IMR-90 (cell line): ENCODE results near the gene COPS7B. TPM values are rescaled to one million over a fixed set of nuclear protein-coding genes. Genes with fewer than 3 reads are reported as not detected.

Experiments
- ATAC-seq: fragments of 200-7000 bp; cut with Tn5 transposase; 2 replicates; pipeline ENCODE4 v1.9.1; 2020; ENCODE audit warnings: low read depth, mild to moderate bottlenecking, moderate library complexity
- BruUV-seq: library from RNA; stranded (reverse); fragments of 400-500 nt; replicated peaks from 2 replicates; lab custom pipeline; 2021; lab: Mats Ljungman, UMichigan
- CTCF ChIA-PET: fragments of 300-600 bp; formaldehyde crosslinking; extraction: SDS; loops from one replicate; lab custom pipeline; 2021; ENCODE audit warnings: antibody characterized with exemption; lab: Yijun Ruan, JAX
- POLR2A ChIA-PET: fragments of 300-600 bp; sonication (Branson Sonifier 250); formaldehyde crosslinking; loops from one replicate; lab custom pipeline; 2022; ENCODE audit warnings: antibody characterized with exemption; ENCODE audit not compliant: unreplicated experiment; lab: Charles Lee
- DNase-seq: peaks from one replicate; pipeline ENCODE4 v3.0.0; 2013
- H2AFZ ChIP-seq: replicated peaks from 2 replicates; pipeline ENCODE3; 2013; ENCODE audit warnings: low read length, mild to moderate bottlenecking; ENCODE audit not compliant: poor library complexity
- H2AK5ac ChIP-seq: 2 replicates; pipeline ENCODE4 v1.6.1; 2013; ENCODE audit warnings: low read depth, low read length, inconsistent platforms
- H2AK9ac ChIP-seq: replicated peaks from 2 replicates; pipeline ENCODE3; 2013; ENCODE audit warnings: mild to moderate bottlenecking, low read depth, low read length, moderate library complexity; ENCODE audit not compliant: poor library complexity
- H2BK120ac ChIP-seq: 2 replicates; pipeline ENCODE4 v1.6.1; 2013; ENCODE audit warnings: low read depth, low read length, inconsistent platforms
- H2BK15ac ChIP-seq: 3 replicates; pipeline ENCODE4 v1.6.1; 2013; ENCODE audit warnings: low read depth, low read length, inconsistent platforms
- H2BK20ac ChIP-seq: 2 replicates; pipeline ENCODE4 v1.6.1; 2013; ENCODE audit warnings: low read depth, mild to moderate bottlenecking, inconsistent platforms, low read length, moderate library complexity
- H2BK5ac ChIP-seq: 2 replicates; pipeline ENCODE4 v1.6.1; 2013; ENCODE audit warnings: mild to moderate bottlenecking, low read depth, low read length, inconsistent platforms; ENCODE audit not compliant: poor library complexity, severe bottlenecking
- H3K14ac ChIP-seq: replicated peaks from 2 replicates; pipeline ENCODE4 v1.6.1; 2013; ENCODE audit warnings: low read depth, low read length, inconsistent platforms
- H3K18ac ChIP-seq: 2 replicates; pipeline ENCODE4 v1.6.1; 2013; ENCODE audit warnings: low read depth, low read length, control low read depth
- H3K23ac ChIP-seq: 2 replicates; pipeline ENCODE4 v1.6.1; 2013; ENCODE audit warnings: low read depth, low read length, inconsistent platforms
- H3K27ac ChIP-seq: 2 replicates; pipeline ENCODE4 v1.5.1; 2013; ENCODE audit warnings: mild to moderate bottlenecking, control low read depth, low read length; ENCODE audit not compliant: insufficient read depth
- H3K27me3 ChIP-seq: 2 replicates; pipeline ENCODE4 v1.6.1; 2013; ENCODE audit warnings: low read length; ENCODE audit not compliant: control insufficient read depth, insufficient read depth
- H3K36me3 ChIP-seq: 2 replicates; pipeline ENCODE4 v1.6.1; 2013; ENCODE audit warnings: low read length, mixed read lengths; ENCODE audit not compliant: control insufficient read depth, insufficient read depth
- H3K4ac ChIP-seq: 2 replicates; pipeline ENCODE4 v1.6.1; 2013; ENCODE audit warnings: low read depth, low read length, inconsistent platforms
- H3K4me1 ChIP-seq: 2 replicates; pipeline ENCODE4 v1.6.1; 2013; ENCODE audit warnings: low read length, mixed read lengths; ENCODE audit not compliant: control insufficient read depth, insufficient read depth
- H3K4me2 ChIP-seq: 2 replicates; pipeline ENCODE4 v1.6.1; 2013; ENCODE audit warnings: low read depth, mild to moderate bottlenecking, control low read depth, low read length, moderate library complexity
- H3K4me3 ChIP-seq: 2 replicates; pipeline ENCODE4 v1.5.1; 2013; ENCODE audit warnings: low read depth, mild to moderate bottlenecking, control low read depth, low read length, moderate library complexity; ENCODE audit not compliant: insufficient read depth
- H3K56ac ChIP-seq: 2 replicates; pipeline ENCODE4 v1.6.1; 2013; ENCODE audit warnings: low read length, inconsistent platforms; ENCODE audit not compliant: insufficient read depth; ENCODE audit errors: extremely low read depth
- H3K79me1 ChIP-seq, 2 experiments: 2 replicates each; pipeline ENCODE4 v1.6.1; 2013; ENCODE audit warnings: low read length in 2 of 2, inconsistent platforms in 1 of 2, low read depth in 1 of 2
- H3K9ac ChIP-seq: 2 replicates; pipeline ENCODE4 v1.6.1; 2013; ENCODE audit warnings: low read depth, low read length, control low read depth
- H3K9me1 ChIP-seq: 2 replicates; pipeline ENCODE4 v1.6.1; 2013; ENCODE audit warnings: low read length, inconsistent platforms; ENCODE audit not compliant: insufficient read depth
- H3K9me3 ChIP-seq: 2 replicates; pipeline ENCODE4 v1.6.1; 2013; ENCODE audit warnings: low read length; ENCODE audit not compliant: control insufficient read depth, insufficient read depth
- H4K20me1 ChIP-seq: 2 replicates; pipeline ENCODE4 v1.6.1; 2013; ENCODE audit warnings: low read length, inconsistent platforms; ENCODE audit not compliant: insufficient read depth
- H4K5ac ChIP-seq: 2 replicates; pipeline ENCODE4 v1.6.1; 2013; ENCODE audit warnings: mild to moderate bottlenecking, low read depth, low read length, control low read depth
- H4K8ac ChIP-seq, 2 experiments: 2 replicates each; pipeline ENCODE4 v1.6.1; 2013; ENCODE audit warnings: low read depth in 2 of 2, low read length in 2 of 2, control low read depth in 1 of 2, inconsistent platforms in 1 of 2
- H4K91ac ChIP-seq: 2 replicates; pipeline ENCODE4 v1.6.1; 2013; ENCODE audit warnings: low read depth, low read length, inconsistent platforms; ENCODE audit not compliant: insufficient read depth
- MAFK ChIP-seq: IDR thresholded peaks from 2 replicates; pipeline ENCODE4 v1.6.1; 2012; ENCODE audit warnings: low read depth, low read length, improper control_type of control experiment
- MXI1 ChIP-seq: IDR thresholded peaks from 2 replicates; pipeline ENCODE4 v1.6.1; 2012; ENCODE audit warnings: low read depth, mild to moderate bottlenecking, low read length, moderate library complexity, borderline replicate concordance
- WGBS, 2 experiments: methylation state at CpG; one replicate each; pipeline versions ENCODE4 v1.1.5 to v1.1.7; 2013; ENCODE audit warnings: missing lambda C conversion rate in 2 of 2; ENCODE audit not compliant: insufficient read length in 1 of 2; ENCODE audit errors: extremely low coverage in 2 of 2; 5-methylcytosine and 5-hydroxymethylcytosine counted together
- dilution Hi-C: fragments of 300-500 bp; cut with HindIII; formaldehyde crosslinking; loops from one replicate; pipeline ENCODE4 v1.14.3; 2018; ENCODE audit warnings: low sequenced_read_pairs; ENCODE audit not compliant: unreplicated experiment
- in situ Hi-C: fragments of 300-500 bp; cut with MboI; formaldehyde crosslinking; loops from 3 replicates; pipeline ENCODE4 v1.14.3; 2019; ENCODE audit warnings: low sequenced_read_pairs, inconsistent platforms, mixed read lengths
- intact Hi-C: fragments of 100-400 bp; cut with micrococcal nuclease; formaldehyde crosslinking; loops from 2 replicates; pipeline ENCODE4 v1.10.0; 2022
- polyA plus RNA-seq, 3 experiments: library from polyadenylated mRNA; depleted of rRNA; stranded (reverse); fragments of >200 nt; gene quantifications; 2 replicates each; pipeline ENCODE4 v1.2.3, GENCODE V29; 2012; ENCODE audit warnings: low replicate concordance in 1 of 3
- total RNA-seq: library from RNA; depleted of rRNA; stranded (reverse); fragments of >200 nt; gene quantifications from 2 replicates; pipeline ENCODE4 v1.2.3, GENCODE V29; 2012

Gene COPS7B
- total and polyA plus RNA-seq, 2 of the 4 experiments (the other 2 are of a cell fraction) = 23.1 to 54.1 TPM

DNA sequence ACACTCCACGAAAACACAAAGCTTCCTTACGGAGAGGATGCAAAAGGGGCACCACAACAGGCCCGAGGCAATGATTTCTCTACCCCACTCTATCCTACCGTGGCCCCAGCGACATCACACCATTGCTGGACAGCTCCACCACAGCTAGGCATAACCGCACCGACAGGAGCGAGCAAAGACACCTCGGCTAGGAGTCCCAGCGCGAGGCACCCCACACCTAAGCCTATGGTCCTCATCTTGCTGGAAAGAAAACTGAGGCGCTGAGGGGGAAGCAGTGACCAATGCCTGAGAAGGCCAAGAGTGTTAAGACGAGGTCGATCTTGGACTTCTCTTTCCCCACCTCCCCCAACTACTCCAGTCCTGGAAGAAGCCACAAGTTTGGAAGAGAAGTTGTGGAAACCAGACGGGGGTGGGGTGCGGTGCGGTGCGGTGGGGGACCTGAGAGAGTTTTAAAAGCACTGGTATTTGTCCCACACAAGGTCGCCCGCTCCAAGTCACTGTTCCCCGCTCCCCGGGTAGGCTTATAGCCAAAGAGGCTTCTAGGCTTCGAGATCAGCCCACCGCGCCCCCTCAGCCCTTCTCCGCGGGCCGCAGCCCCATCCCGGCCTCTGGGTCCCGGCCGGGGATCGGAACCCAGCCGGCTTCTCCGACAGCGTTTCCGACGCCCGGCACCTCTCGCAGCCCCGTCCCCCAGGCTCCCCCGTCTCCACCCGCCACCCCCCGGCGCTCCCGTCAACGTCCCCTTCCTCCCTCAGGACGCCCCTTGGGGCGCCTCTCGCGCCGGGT is 5.9 kb upstream of the COPS7B start:
- ATAC-seq = no peak; the same call in 1 of the 2 replicates

More for the DNA sequence above, 5.9 kb upstream of the COPS7B start:
- no peak overlapping the region for H2AK5ac ChIP-seq
- CTCF ChIA-PET = interaction anchor here (1.0 kb wide), 1 partner anchor 66 kb away, joined by 5 read pairs; no protein-coding TSS in a partner anchor
- peaks cover 5% of the 10 kb centered on the region; the same call in 1 of the 2 replicates for H3K4me1 ChIP-seq
- no peak overlapping the region for H3K14ac ChIP-seq
- no peak overlapping the region for H2BK20ac ChIP-seq
- no peak overlapping the region for H2BK15ac ChIP-seq
- H4K5ac ChIP-seq = no peak overlapping the region
- in situ Hi-C loops (loop anchor here (5.0 kb wide), 1 partner anchor 168 kb away; no protein-coding TSS in a partner anchor), dilution Hi-C loops (no loop called here), intact Hi-C loops (loop anchor here (2.0 to 10.0 kb wide), 3 partner anchors 64 to 168 kb away; no protein-coding TSS in a partner anchor)
- H2AK9ac ChIP-seq = no peak overlapping the region
- H3K4ac ChIP-seq = no peak overlapping the region
- H3K4me2 ChIP-seq = peak overlapping the region; percentile 100
- no peak overlapping the region for H3K27ac ChIP-seq
- H2AFZ ChIP-seq = peak overlapping the region; percentile 98
- no peak overlapping the region for H2BK120ac ChIP-seq
- H3K9ac ChIP-seq = no peak overlapping the region; the same call in 1 of the 2 replicates
- H2BK5ac ChIP-seq = no peak overlapping the region
- peaks cover 22 to 25% of the 10 kb centered on the region in 2 experiments; a peak in 3 of 4 replicates for H3K79me1 ChIP-seq
- H3K36me3 ChIP-seq = no peaks in the 10 kb centered on the region
- H3K27me3 ChIP-seq = no peaks in the 10 kb centered on the region
- POLR2A ChIA-PET = no interaction called here
- H4K8ac ChIP-seq = no peak overlapping the region
- WGBS, 2 experiments = 0% methylated on average over 16 of the region's 51 CpGs; no CpG with 5 or more reads in 1 of the 2 experiments
- no peak overlapping the region for H3K56ac ChIP-seq
- peak overlapping the region; percentile 89; the same call in 1 of the 2 replicates for H3K23ac ChIP-seq
- BruUV-seq = no TSS peak
- H4K91ac ChIP-seq = no peak overlapping the region
- no peak overlapping the region for H3K18ac ChIP-seq
- peak overlapping the region; percentile 60 for H3K4me3 ChIP-seq
- DNase-seq = peak; percentile 34
- H3K9me1 ChIP-seq = peaks cover 5% of the 10 kb centered on the region
- no peaks in the 10 kb centered on the region for H3K9me3 ChIP-seq
- H4K20me1 ChIP-seq = 0 out of 2 replicates have a peak, but pooled peaks cover 6% of the 10 kb centered on the region
- TF ChIP-seq MXI1 (peak; percentile 41; the same call in 1 of the 2 replicates), MAFK (no peak)
